ENCODE measurements around the gene STUM.

- TF ChIP-seq POLR2A (IDR thresholded peaks at IDR 0.05): no peak
- TF ChIP-seq CTCF (IDR thresholded peaks at IDR 0.05): no peak
- no peak for TF ChIP-seq EP300 (IDR thresholded peaks at IDR 0.05)
Measured at GRCh38 chr1:226611301-226611700, 62.7 kb downstream of the STUM start.

Measured in upper lobe of left lung (tissue), 4 donors.